ENCODE measurements around the gene SFMBT2.
"Not testable (repeated sequence)": the region's sequence is repeated elsewhere in the genome, so short reads cannot be mapped to it uniquely, and the experiment has no call there.

Gene SFMBT2

GRCh38 chr10:7389844-7390243 lies 21.0 kb downstream of the SFMBT2 start:
- no peak for DNase-seq (ENCODE audit: low spot score)

GRCh38 chr10:7389346-7389745 lies 21.5 kb downstream of the SFMBT2 start:
- H3K4me3 ChIP-seq = no peak overlapping the region
- no peak overlapping the region for H3K27ac ChIP-seq
- no peak for TF ChIP-seq CTCF (IDR thresholded peaks at IDR 0.05)

More at GRCh38 chr10:7389844-7390243, 21.0 kb downstream of the SFMBT2 start:
- no peak overlapping the region for H3K27ac ChIP-seq
- TF ChIP-seq CTCF (IDR thresholded peaks at IDR 0.05) = no peak
- H3K4me3 ChIP-seq = no peak overlapping the region

GRCh38 chr10:7388602-7389001 lies 22.2 kb downstream of the SFMBT2 start:
- Histone ChIP-seq H3K27ac (no peak overlapping the region), H3K4me3 (no peak overlapping the region)
- DNase-seq (ENCODE audit: low spot score) = no peak
- no peak for TF ChIP-seq CTCF (IDR thresholded peaks at IDR 0.05)

More at GRCh38 chr10:7389346-7389745, 21.5 kb downstream of the SFMBT2 start:
- no peak for DNase-seq (ENCODE audit: low spot score)

- H3K27ac ChIP-seq; DNase-seq (ENCODE audit: low spot score); H3K4me3 ChIP-seq: not testable (repeated sequence)
Observed at GRCh38 chr10:7388149-7388548, 22.7 kb downstream of the SFMBT2 start.

GRCh38 chr10:7385114-7385513 lies 25.7 kb downstream of the SFMBT2 start:
- TF ChIP-seq CTCF (IDR thresholded peaks at IDR 0.05) = no peak
- no peak overlapping the region for H3K4me3 ChIP-seq
- no peak for DNase-seq (ENCODE audit: low spot score)
- H3K27ac ChIP-seq = no peak overlapping the region

- H3K4me3 ChIP-seq = no peak overlapping the region
- DNase-seq (ENCODE audit: low spot score) = no peak
- no peak for TF ChIP-seq CTCF (IDR thresholded peaks at IDR 0.05)
- no peak overlapping the region for H3K27ac ChIP-seq
Observed at GRCh38 chr10:7383442-7383841, 27.4 kb downstream of the SFMBT2 start.

- no peak overlapping the region for H3K27ac ChIP-seq
- no peak for DNase-seq (ENCODE audit: low spot score)
- H3K4me3 ChIP-seq = no peak overlapping the region
- TF ChIP-seq CTCF (IDR thresholded peaks at IDR 0.05) = no peak
Observed at GRCh38 chr10:7380704-7381241, 30.1 kb downstream of the SFMBT2 start.

Measured in coronary artery (tissue), 2 donors.